Thyroid gland (tissue), 4 donors: Measurements from ENCODE around the gene SYT1. TPM values are rescaled to one million over a fixed set of nuclear protein-coding genes. Genes with fewer than 3 reads are reported as not detected.

ENCODE experiments used
- DNase-seq, 2 donors: peaks; one replicate each; pipeline ENCODE4 v3.0.0-alpha.2; 2019
- H3K27ac ChIP-seq, 3 donors: fragments of 200-600 bp; sonication (generic); 1 replicate in 2 of 3; 2 replicates in 1 of 3; pipeline ENCODE4 v1.5.1; 2016 to 2019; ENCODE audit warnings: mild to moderate bottlenecking in 1 of 3, moderate library complexity in 1 of 3
- H3K27me3 ChIP-seq: fragments of 200-600 bp; sonication (generic); one replicate; pipeline ENCODE4 v1.5.1; 2019
- H3K36me3 ChIP-seq, 2 donors: fragments of 200-600 bp; sonication (generic); one replicate each; pipeline ENCODE4 v1.5.1; 2016 to 2019
- H3K4me1 ChIP-seq, 2 donors: fragments of 200-600 bp; sonication (generic); one replicate each; pipeline ENCODE4 v1.5.1; 2017 to 2019
- H3K4me3 ChIP-seq, 3 donors: fragments of 200-600 bp; sonication (generic); replicated peaks in 1 of 3; 1 replicate in 2 of 3; 2 replicates in 1 of 3; pipeline ENCODE4 v1.5.1; 2016; ENCODE audit warnings: mild to moderate bottlenecking in 1 of 3
- H3K9me3 ChIP-seq: fragments of 200-600 bp; sonication (generic); one replicate; pipeline ENCODE4 v1.5.1; 2017
- CTCF ChIP-seq, 6 experiments: fragments of 200-600 bp in 3 of 6; fragments of 450-650 bp in 3 of 6; sonication (generic) in 3 of 6; IDR thresholded peaks; one replicate each; pipeline ENCODE4 v1.5.1; 2016 to 2019; ENCODE audit warnings: antibody characterized with exemption in 6 of 6, mild to moderate bottlenecking in 2 of 6, inconsistent platforms in 1 of 6, moderate library complexity in 1 of 6
- POLR2A ChIP-seq, 2 donors: fragments of 450-650 bp; IDR thresholded peaks; one replicate each; pipeline ENCODE4 v1.6.1; 2017; ENCODE audit warnings: antibody characterized with exemption in 2 of 2, mild to moderate bottlenecking in 2 of 2, moderate library complexity in 1 of 2
- WGBS, 2 donors: methylation state at CpG; one replicate each; pipeline ENCODE4 v1.1.5; 2017; 5-methylcytosine and 5-hydroxymethylcytosine counted together
- intact Hi-C: fragments of 100-400 bp; cut with DNase I; formaldehyde crosslinking; loops from one replicate; pipeline ENCODE4 v1.15.1; 2023
- total RNA-seq, 4 donors: library from RNA; depleted of rRNA; stranded (reverse); fragments of >200 nt; gene quantifications; one replicate each; pipeline ENCODE4 v1.2.3, GENCODE V29; 2016

Gene SYT1
- total RNA-seq, 4 donors from 2014 or later = 0.58 to 2.4 (median 1.2) TPM

GRCh38 chr12:79402606-79403005 is 538.0 kb downstream of the SYT1 start:
- no peaks in the 10 kb centered on the region for H3K4me1 ChIP-seq
- intact Hi-C loops = loop anchor here (10.0 kb wide), 1 partner anchor 872 kb away; no protein-coding TSS in a partner anchor
- H3K4me3 ChIP-seq = no peak overlapping the region
- DNase-seq = no peak
- no peaks in the 10 kb centered on the region for H3K36me3 ChIP-seq
- 76 to 77% methylated on average over 2 of the region's 2 CpGs for WGBS, 2 donors
- H3K9me3 ChIP-seq = no peaks in the 10 kb centered on the region
- H3K27ac ChIP-seq = no peak overlapping the region
- TF ChIP-seq CTCF (IDR thresholded peaks at IDR 0.05) (no peak), POLR2A (IDR thresholded peaks at IDR 0.05) (no peak)
- no peaks in the 10 kb centered on the region for H3K27me3 ChIP-seq

- intact Hi-C loops = loop anchor here (10.0 kb wide), 1 partner anchor 868 kb away; no protein-coding TSS in a partner anchor
- TF ChIP-seq POLR2A (IDR thresholded peaks at IDR 0.05) (no peak), CTCF (IDR thresholded peaks at IDR 0.05) (no peak)
- Histone ChIP-seq H3K27ac (no peak overlapping the region), H3K4me1 (no peaks in the 10 kb centered on the region), H3K9me3 (no peaks in the 10 kb centered on the region), H3K36me3 (no peaks in the 10 kb centered on the region), H3K4me3 (no peak overlapping the region), H3K27me3 (no peaks in the 10 kb centered on the region)
- DNase-seq = no peak
- WGBS, 2 donors = 95 to 96% methylated on average over 1 of the region's 1 CpG
These were observed 542.4 kb downstream of the SYT1 start for GRCh38 chr12:79406993-79407392.

GRCh38 chr12:79407671-79408622 is 543.4 kb downstream of the SYT1 start:
- 58 to 65% methylated on average over 6 of the region's 6 CpGs for WGBS, 2 donors
- intact Hi-C loops = loop anchor here (10.0 kb wide), 1 partner anchor 867 kb away; no protein-coding TSS in a partner anchor
- Histone ChIP-seq H3K9me3 (no peaks in the 10 kb centered on the region), H3K27ac (no peak overlapping the region), H3K4me1 (no peaks in the 10 kb centered on the region), H3K36me3 (no peaks in the 10 kb centered on the region), H3K27me3 (no peaks in the 10 kb centered on the region), H3K4me3 (no peak overlapping the region)
- TF ChIP-seq CTCF (IDR thresholded peaks at IDR 0.05) (peak in 5 of 6 experiments; percentile 33 to 90 (median 70)), POLR2A (IDR thresholded peaks at IDR 0.05) (no peak)
- peak; percentile 53 to 69 for DNase-seq

- H3K4me3 ChIP-seq = no peak overlapping the region
- no peaks in the 10 kb centered on the region for H3K4me1 ChIP-seq
- no peaks in the 10 kb centered on the region for H3K9me3 ChIP-seq
- no peaks in the 10 kb centered on the region for H3K36me3 ChIP-seq
- H3K27me3 ChIP-seq = no peaks in the 10 kb centered on the region
- no peak overlapping the region for H3K27ac ChIP-seq
- 84% methylated on average over 3 of the region's 3 CpGs for WGBS, 2 donors
- no peak for DNase-seq
- TF ChIP-seq POLR2A (IDR thresholded peaks at IDR 0.05) (no peak), CTCF (IDR thresholded peaks at IDR 0.05) (no peak)
- intact Hi-C loops = loop anchor here (10.0 kb wide), 1 partner anchor 866 kb away; no protein-coding TSS in a partner anchor
These were observed 544.1 kb downstream of the SYT1 start for GRCh38 chr12:79408689-79409088.

- WGBS, 2 donors = 51 to 70% methylated on average over 2 of the region's 2 CpGs
- Histone ChIP-seq H3K36me3 (no peaks in the 10 kb centered on the region), H3K9me3 (no peaks in the 10 kb centered on the region), H3K27ac (no peak overlapping the region), H3K27me3 (no peaks in the 10 kb centered on the region), H3K4me3 (no peak overlapping the region), H3K4me1 (no peaks in the 10 kb centered on the region)
- intact Hi-C loops = loop anchor here (10.0 kb wide), 1 partner anchor 865 kb away; no protein-coding TSS in a partner anchor
- DNase-seq = no peak
- TF ChIP-seq POLR2A (IDR thresholded peaks at IDR 0.05) (no peak), CTCF (IDR thresholded peaks at IDR 0.05) (no peak)
These were observed 545.0 kb downstream of the SYT1 start for GRCh38 chr12:79409562-79409961.
